SHP77 (cell line): ENCODE measurements around the gene GATAD2B.
A peak's percentile ranks its signal among the peaks of the same experiment; 100 is the strongest.
"Not testable (repeated sequence)": the region's sequence is repeated elsewhere in the genome, so short reads cannot be mapped to it uniquely, and the experiment has no call there.

Experiments
- DNase-seq, 2 experiments: peaks; one replicate each; lab custom pipeline; 2025; lab: John Stamatoyannopoulos, UW

The GATAD2B gene

GRCh38 chr1:153888533-153888932, 34.2 kb downstream of the GATAD2B start:
- no peak for DNase-seq

DNA sequence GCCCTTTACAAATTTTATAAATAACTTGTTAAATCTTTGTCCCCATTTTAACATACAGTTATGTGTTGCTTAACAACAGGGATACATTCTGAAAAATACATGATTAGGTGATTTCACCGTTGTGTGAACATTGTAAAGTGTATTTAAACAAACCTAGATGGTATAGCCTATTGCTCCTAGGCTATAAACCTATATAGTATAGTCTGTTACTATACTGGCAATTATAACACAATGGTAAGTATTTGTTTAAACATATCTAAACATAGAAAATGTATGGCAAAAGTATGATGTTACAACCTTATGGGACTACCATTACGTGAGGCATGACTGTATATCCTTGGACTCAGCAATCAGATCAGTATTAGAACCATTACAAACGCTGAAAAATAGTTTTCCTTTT, 36.6 kb downstream of the GATAD2B start:
- DNase-seq, result no peak

GRCh38 chr1:153883223-153883622, 39.5 kb downstream of the GATAD2B start:
- DNase-seq, result no peak

DNA sequence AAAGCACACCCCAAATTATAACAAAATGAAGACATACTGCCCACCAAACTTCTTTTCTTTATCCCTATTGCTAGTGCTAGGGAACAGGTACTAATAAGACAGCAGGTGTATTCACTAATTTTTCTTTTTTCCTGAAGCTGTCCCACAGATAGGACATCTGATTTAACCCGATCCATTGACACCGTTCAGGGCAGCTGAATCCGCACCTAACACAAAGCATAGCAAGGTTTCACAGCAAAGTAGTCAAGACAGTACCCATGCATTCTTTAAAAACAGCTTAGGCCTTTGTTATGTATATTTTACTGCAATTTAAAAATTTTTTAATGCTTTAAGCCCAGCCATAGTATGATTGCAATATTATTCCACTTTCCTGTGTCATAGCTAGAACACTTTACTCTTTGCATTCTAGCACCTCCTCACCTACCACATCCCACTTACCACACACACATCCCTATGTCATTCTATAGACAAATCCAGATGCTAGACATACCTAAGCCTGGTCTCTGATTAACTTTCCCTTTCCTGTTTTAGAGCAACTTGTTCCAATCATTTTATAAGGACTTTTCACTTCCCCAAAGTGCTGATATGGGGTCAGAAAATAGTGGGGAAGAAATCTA, 40.4 kb downstream of the GATAD2B start:
- peak in 1 of 2 experiments; percentile 17 for DNase-seq

GRCh38 chr1:153881751-153882150, 41.0 kb downstream of the GATAD2B start:
- peak; percentile 91 to 92 for DNase-seq

DNA sequence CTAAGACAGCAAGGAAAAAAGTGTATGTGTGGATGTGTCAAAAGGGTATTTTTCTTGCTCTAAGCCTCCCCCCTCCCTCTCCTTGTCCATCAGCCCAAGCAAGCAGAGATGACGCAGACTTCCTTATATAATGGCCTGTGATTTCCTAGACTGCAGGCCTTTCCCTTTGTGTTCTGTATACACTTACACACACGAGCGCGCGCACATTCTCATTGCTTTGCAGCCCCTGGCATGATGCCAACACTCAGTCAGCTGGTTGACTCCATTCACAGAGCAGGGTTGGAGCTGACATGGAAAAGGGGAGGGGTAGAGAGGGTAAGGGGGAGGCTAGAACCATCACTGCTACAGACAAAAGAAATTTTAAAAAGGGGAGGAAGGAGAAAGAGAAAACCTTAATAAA, 41.8 kb downstream of the GATAD2B start:
- peak; percentile 99 to 100 for DNase-seq

DNA sequence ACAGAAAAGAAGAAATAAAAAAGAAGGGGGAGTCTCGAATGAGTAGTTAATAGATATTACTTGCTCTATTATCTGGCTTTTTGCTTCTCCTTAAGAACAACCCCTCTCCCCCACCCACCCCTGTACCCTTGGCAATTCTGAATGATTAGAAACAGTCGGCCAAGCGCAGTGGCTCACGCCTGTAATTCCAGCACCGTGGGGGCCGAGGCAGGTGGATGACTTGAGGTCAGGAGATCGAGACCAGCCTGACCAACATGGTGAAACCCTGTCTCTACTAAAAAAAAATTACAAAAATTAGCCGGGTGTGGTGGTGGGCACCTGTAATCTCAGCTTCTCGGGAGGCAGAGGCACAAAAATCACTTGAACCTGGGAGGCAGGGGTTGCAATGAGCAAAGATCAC, 42.7 kb downstream of the GATAD2B start:
- DNase-seq, result no peak

GRCh38 chr1:153877112-153877511, 45.7 kb downstream of the GATAD2B start:
- DNase-seq, result no peak

DNA sequence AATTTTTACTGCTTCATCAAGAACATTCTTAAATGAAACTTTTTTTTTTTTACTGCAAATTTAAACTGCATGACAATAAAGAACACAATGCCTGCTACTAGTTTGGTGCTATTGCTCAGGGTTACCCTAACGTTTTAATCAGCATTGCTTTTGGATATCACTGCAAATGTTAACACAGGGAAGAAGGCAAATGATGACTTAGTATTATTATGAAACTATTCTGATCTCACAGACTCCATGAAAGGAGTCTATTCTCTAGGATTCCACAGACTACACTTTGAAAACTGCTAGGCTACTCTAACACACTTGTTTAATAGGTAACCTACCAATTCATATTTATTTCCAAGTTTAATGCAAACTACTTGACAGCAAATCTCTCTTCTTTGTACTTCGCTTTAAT, 49.8 kb downstream of the GATAD2B start:
- DNase-seq, result no peak

DNA sequence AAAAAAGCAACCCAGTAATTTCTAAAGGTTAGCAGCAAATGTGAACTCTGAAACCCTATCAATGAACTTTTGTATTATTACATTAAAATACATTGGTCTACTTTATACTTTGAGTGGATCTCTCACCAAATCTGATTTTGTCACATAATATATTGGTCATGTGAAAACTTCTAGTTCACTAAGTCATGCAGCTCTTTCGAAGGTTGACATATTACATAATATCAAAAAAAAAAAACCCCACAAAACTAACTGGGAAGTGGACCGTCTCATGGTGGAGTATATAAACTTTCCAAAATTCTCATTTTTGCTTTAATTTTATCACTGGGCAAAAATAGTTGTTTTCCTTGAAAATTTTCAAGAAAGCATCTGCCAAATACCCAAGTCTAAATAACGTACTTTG, 50.4 kb downstream of the GATAD2B start:
- DNase-seq, result no peak

DNA sequence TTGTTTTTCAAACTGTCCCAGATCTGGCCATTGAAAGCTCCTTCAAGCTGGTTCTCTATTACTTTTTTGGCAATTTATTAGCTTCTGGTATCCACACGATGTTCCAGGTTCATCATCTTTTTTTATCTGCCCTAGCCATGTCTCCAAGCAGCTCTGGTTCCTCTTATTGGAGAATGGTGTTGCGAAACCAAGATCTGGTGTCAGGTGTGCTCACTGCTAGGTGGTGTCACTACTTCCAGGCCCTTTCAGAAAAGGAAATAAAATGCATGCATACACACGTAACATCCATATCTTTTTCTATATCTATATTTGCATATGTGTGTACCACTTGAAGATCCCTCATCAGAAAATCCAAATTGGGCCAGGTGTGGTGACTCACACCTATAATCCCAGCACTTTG, 53.3 kb downstream of the GATAD2B start:
- no peak for DNase-seq

DNA sequence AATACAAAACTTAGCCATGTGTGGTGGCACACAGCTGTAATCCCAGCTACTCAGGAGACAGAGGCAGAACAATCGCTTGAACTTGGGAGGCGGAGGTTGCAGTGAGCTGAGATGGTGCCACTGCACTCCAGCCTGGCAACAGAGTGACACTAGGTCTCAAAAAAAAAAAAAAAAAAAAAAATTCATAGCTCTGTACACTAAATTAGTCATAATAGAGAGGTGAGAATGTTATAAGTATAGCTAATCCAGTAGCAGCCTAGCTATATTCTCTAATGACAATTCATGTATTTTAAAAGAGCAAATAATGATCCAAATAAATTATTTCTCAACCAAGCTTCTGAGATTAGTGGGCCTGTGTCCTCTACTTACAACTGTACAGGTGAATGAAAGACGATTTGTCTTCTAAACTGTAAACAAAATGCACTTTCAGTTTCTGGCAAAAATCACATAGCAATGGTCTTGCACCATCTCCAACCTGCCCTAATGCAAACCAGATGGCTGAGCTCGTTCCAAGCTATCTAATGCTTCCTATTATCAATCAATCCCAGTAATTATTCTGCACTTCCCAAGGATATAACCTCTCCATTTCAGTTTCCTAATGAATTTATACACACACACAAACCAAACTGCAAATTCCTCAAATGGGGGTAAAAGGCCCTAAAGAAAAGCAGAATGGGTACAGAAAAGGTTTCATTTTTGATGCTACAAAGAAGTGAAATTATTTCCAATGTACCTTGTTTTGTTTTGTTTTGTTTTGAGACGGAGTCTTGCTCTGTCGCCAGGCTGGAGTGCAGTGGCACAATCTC, 56.5 kb downstream of the GATAD2B start:
- DNase-seq, result no peak

GRCh38 chr1:153860285-153860684, 62.5 kb downstream of the GATAD2B start:
- no peak for DNase-seq

GRCh38 chr1:153857505-153857904, 65.3 kb downstream of the GATAD2B start:
- no peak for DNase-seq

DNA sequence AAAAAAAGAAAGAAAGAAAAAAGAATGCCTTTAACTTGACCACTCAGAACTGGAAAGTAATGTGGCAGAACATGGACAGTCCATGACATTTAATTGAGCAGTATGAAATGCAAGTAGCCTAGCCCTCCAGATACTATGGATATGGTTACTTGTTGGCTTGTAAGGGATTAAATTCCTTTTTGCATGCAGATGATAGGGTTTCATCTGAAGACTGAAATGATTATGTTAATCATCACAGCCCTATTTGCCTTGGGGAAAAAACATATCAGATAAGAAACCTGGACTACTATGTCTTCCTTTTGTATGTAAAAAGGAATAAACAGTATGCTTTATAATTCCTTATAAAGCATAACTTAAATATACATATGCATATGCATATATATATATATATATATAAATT, 66.0 kb downstream of the GATAD2B start:
- DNase-seq, result no peak

DNA sequence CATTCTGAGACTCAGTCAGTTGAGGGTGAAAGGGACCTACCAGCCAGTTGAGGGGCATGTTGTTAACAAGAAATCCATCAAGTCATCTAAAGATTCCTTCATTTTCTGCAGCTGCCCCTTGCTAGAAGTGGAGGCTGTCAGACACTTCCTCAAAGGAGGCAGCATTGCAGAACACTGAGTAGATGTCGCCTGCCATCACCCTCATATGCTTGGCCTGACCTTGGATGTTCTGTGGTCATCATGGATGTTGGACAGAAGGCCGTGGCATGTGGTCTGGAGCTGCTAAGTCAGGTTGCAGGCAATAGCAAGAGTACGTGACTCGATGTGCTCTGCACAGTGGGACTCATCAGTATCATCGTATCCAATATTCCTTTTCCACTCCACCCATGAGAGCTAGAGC, 70.6 kb downstream of the GATAD2B start:
- DNase-seq, result no peak

DNA sequence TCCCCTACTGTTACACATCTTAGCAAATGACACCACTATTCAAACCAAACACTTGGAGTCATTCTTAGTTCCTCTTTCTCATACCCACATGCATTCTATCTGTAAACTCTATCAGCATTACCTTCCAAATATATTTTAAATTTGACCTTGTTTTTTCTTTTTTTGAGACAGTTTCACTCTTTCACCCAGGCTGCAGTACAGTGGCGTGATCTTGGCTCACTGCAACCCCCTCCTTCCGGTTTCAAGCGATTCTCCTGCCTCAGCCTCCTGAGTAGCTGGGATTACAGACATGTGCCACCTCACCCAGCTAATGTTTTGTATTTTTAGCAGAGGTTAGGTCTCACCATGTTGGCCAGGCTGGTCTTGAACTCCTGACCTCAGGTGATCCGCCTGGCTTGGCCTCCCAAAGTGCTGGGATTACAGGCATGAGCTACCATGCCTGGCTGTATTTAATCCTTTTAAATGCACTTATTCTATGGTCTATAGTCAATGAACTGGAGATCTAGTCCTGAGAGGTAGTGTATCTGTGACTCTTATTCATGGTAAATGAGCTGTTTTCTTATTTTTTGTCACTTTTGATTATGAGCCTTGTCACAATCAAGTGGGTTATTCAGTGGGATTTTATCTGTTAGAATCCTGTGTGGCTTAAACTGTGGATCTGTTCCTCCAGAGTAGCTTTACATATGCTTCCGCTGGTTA, 73.1 kb downstream of the GATAD2B start:
- DNase-seq, result no peak

GRCh38 chr1:153848805-153849204, 74.0 kb downstream of the GATAD2B start:
- no peak for DNase-seq

DNA sequence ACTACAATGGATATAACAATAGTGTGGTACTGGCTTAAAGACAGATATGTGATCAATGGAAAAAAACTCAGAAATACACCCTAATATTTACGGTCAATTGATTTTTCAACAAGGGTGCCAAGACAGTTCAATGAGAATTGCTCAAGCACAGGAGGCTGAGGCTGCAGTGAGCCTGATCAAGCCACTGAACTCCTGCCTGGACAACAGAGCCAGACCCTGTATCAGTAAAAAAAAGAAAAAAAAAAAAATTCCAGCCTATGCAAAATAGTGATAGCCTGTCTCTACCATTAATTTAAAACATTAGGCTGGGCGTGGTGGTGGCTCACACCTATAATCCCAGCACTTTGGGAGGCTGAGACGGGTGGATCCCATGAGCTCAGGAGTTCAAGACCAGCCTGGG, 77.6 kb downstream of the GATAD2B start:
- DNase-seq, result no peak

GRCh38 chr1:153844349-153844748, 78.4 kb downstream of the GATAD2B start:
- DNase-seq, result not testable (repeated sequence)

- no peak for DNase-seq
These were observed 80.7 kb downstream of the GATAD2B start for GRCh38 chr1:153842006-153842471.

GRCh38 chr1:153841463-153841994, 81.2 kb downstream of the GATAD2B start:
- DNase-seq, result no peak

- DNase-seq, result not testable (repeated sequence)
These were observed 82.0 kb downstream of the GATAD2B start for GRCh38 chr1:153840774-153841173.
